H1 (cell line): ENCODE measurements around the gene KDSR. TPM values are rescaled to one million over a fixed set of nuclear protein-coding genes. Genes with fewer than 3 reads are reported as not detected.

Experiments used
- CTCF ChIA-PET: fragments of 300-600 bp; sonication (Branson Sonifier 250); formaldehyde crosslinking; loops from one replicate; lab custom pipeline; 2021; ENCODE audit not compliant: partially characterized antibody; lab: Charles Lee
- POLR2A ChIA-PET: fragments of 300-600 bp; sonication (Branson Sonifier 250); formaldehyde crosslinking; loops from one replicate; lab custom pipeline; 2021; ENCODE audit warnings: inconsistent platforms; ENCODE audit not compliant: partially characterized antibody; lab: Charles Lee
- DNase-seq, 2 experiments: peaks; one replicate each; pipeline versions ENCODE4 v3.0.0 to v3.0.0-alpha.2; 2010 to 2022; ENCODE audit warnings: low spot score in 2 of 2, low read depth in 1 of 2, mixed read lengths in 1 of 2
- FAIRE-seq: peaks from 2 replicates; lab custom pipeline; 2011; peaks lifted over from hg19 to GRCh38; lab: Jason Lieb, UNC
- H2AFZ ChIP-seq: 2 replicates; pipeline ENCODE4 v1.8.1; 2012; ENCODE audit warnings: low read length, inconsistent platforms
- H2AK5ac ChIP-seq: 2 replicates; pipeline ENCODE4 v1.6.1; 2013; ENCODE audit warnings: low read depth, low read length
- H2BK120ac ChIP-seq: replicated peaks from 2 replicates; pipeline ENCODE3; 2013; ENCODE audit warnings: low read depth, low read length, inconsistent platforms
- H2BK12ac ChIP-seq: 2 replicates; pipeline ENCODE4 v1.6.1; 2013; ENCODE audit warnings: low read depth, low read length
- H2BK15ac ChIP-seq: 2 replicates; pipeline ENCODE4 v1.6.1; 2013; ENCODE audit warnings: low read length
- H2BK20ac ChIP-seq: 2 replicates; pipeline ENCODE4 v1.6.1; 2013; ENCODE audit warnings: low read length
- H2BK5ac ChIP-seq: 2 replicates; pipeline ENCODE4 v1.6.1; 2013; ENCODE audit warnings: low read depth, low read length
- H3K14ac ChIP-seq: 2 replicates; pipeline ENCODE4 v1.6.1; 2013; ENCODE audit warnings: inconsistent platforms; ENCODE audit not compliant: insufficient read length
- H3K18ac ChIP-seq: 2 replicates; pipeline ENCODE4 v1.6.1; 2013; ENCODE audit warnings: low read length; ENCODE audit errors: extremely low read depth
- H3K23ac ChIP-seq: 2 replicates; pipeline ENCODE4 v1.6.1; 2013; ENCODE audit warnings: inconsistent platforms; ENCODE audit not compliant: insufficient read length
- H3K23me2 ChIP-seq: 2 replicates; pipeline ENCODE4 v1.6.1; 2013; ENCODE audit warnings: low read depth, low read length
- H3K27ac ChIP-seq: 2 replicates; pipeline ENCODE4 v1.6.1; 2011; ENCODE audit warnings: low read depth, low read length, inconsistent platforms
- H3K27me3 ChIP-seq, 4 experiments: replicated peaks in 1 of 4; 1 replicate in 1 of 4; 2 replicates in 3 of 4; pipeline versions ENCODE4 v1.6.1 to v1.8.1; 2011 to 2013; ENCODE audit warnings: low read length in 3 of 4, mild to moderate bottlenecking in 3 of 4, inconsistent platforms in 2 of 4, mixed read lengths in 2 of 4, moderate library complexity in 1 of 4; ENCODE audit not compliant: control insufficient read depth in 3 of 4, insufficient read depth in 3 of 4; ENCODE audit errors: extremely low read depth in 1 of 4
- H3K36me3 ChIP-seq, 4 experiments: 2 replicates each; pipeline versions ENCODE4 v1.6.1 to v1.8.1; 2011 to 2013; ENCODE audit warnings: mild to moderate bottlenecking in 4 of 4, low read length in 3 of 4, moderate library complexity in 2 of 4, control low read depth in 1 of 4, inconsistent platforms in 1 of 4; ENCODE audit not compliant: insufficient read depth in 4 of 4, control insufficient read depth in 2 of 4
- H3K4ac ChIP-seq: replicated peaks from 2 replicates; pipeline ENCODE3; 2013; ENCODE audit warnings: low read length, low read depth, mixed read lengths, inconsistent platforms; ENCODE audit not compliant: insufficient read length
- H3K4me1 ChIP-seq, 4 experiments: replicated peaks in 1 of 4; 1 replicate in 1 of 4; 2 replicates in 3 of 4; pipeline versions ENCODE4 v1.6.1 to v1.8.1; 2011 to 2013; ENCODE audit warnings: low read length in 3 of 4, inconsistent platforms in 2 of 4, mixed read lengths in 1 of 4; ENCODE audit not compliant: insufficient read depth in 4 of 4, control insufficient read depth in 3 of 4
- H3K4me2 ChIP-seq, 2 experiments: 2 replicates each; pipeline versions ENCODE4 v1.6.1 to v1.8.1; 2011 to 2013; ENCODE audit warnings: low read depth in 2 of 2, low read length in 2 of 2, control low read depth in 1 of 2, inconsistent platforms in 1 of 2, mild to moderate bottlenecking in 1 of 2; ENCODE audit not compliant: insufficient read depth in 1 of 2
- H3K4me3 ChIP-seq, 4 experiments: fragments of 200-600, 300-600 bp in 1 of 4; sonication (generic), shearing (Covaris generic), sonication (Bioruptor Twin) in 1 of 4; 2 replicates each; pipeline versions ENCODE4 v1.5.1 to v1.8.1; 2011 to 2016; ENCODE audit warnings: low read length in 4 of 4, low read depth in 3 of 4, control low read depth in 2 of 4, inconsistent platforms in 2 of 4, mild to moderate bottlenecking in 2 of 4, mixed read lengths in 1 of 4, moderate library complexity in 1 of 4; ENCODE audit not compliant: insufficient read depth in 2 of 4; ENCODE audit errors: extremely low read depth in 1 of 4
- H3K56ac ChIP-seq: replicated peaks from 2 replicates; pipeline ENCODE3; 2013; ENCODE audit warnings: low read depth, mild to moderate bottlenecking, mixed read lengths, low read length, inconsistent platforms; ENCODE audit not compliant: insufficient read length
- H3K79me1 ChIP-seq: 2 replicates; pipeline ENCODE4 v1.6.1; 2013; ENCODE audit warnings: low read depth, low read length, control low read depth
- H3K79me2 ChIP-seq, 2 experiments: 2 replicates each; pipeline versions ENCODE4 v1.6.1 to v1.8.1; 2012 to 2013; ENCODE audit warnings: low read length in 2 of 2, mild to moderate bottlenecking in 2 of 2, inconsistent platforms in 1 of 2; ENCODE audit not compliant: insufficient read depth in 2 of 2, control insufficient read depth in 1 of 2
- H3K9ac ChIP-seq, 4 experiments: replicated peaks in 1 of 4; 1 replicate in 1 of 4; 2 replicates in 3 of 4; pipeline versions ENCODE4 v1.6.1 to v1.8.1; 2011 to 2013; ENCODE audit warnings: low read depth in 3 of 4, low read length in 3 of 4, control low read depth in 2 of 4, mild to moderate bottlenecking in 2 of 4, moderate library complexity in 2 of 4, inconsistent platforms in 1 of 4; ENCODE audit errors: extremely low read depth in 1 of 4
- H3K9me3 ChIP-seq, 2 experiments: 2 replicates each; pipeline versions ENCODE4 v1.6.1 to v1.8.1; 2012 to 2013; ENCODE audit warnings: mild to moderate bottlenecking in 2 of 2, moderate library complexity in 2 of 2, control low read depth in 1 of 2, inconsistent platforms in 1 of 2, low read depth in 1 of 2, low read length in 1 of 2, mixed read lengths in 1 of 2; ENCODE audit not compliant: insufficient read depth in 2 of 2
- H4K20me1 ChIP-seq, 2 experiments: replicated peaks in 1 of 2; 2 replicates each; pipeline versions ENCODE3 to v1.8.1; 2011 to 2013; ENCODE audit warnings: inconsistent platforms in 2 of 2, low read length in 2 of 2, mild to moderate bottlenecking in 1 of 2; ENCODE audit not compliant: insufficient read depth in 2 of 2, control insufficient read depth in 1 of 2
- H4K5ac ChIP-seq: 2 replicates; pipeline ENCODE4 v1.6.1; 2013; ENCODE audit warnings: low read length, low read depth, mixed read lengths, inconsistent platforms; ENCODE audit not compliant: insufficient read length
- H4K8ac ChIP-seq: 2 replicates; pipeline ENCODE4 v1.8.0; 2013; ENCODE audit warnings: mild to moderate bottlenecking, moderate library complexity, low read length, inconsistent platforms; ENCODE audit not compliant: insufficient read depth; ENCODE audit errors: extremely low read depth
- H4K91ac ChIP-seq: replicated peaks from 2 replicates; pipeline ENCODE3; 2013; ENCODE audit warnings: low read length, mixed read lengths, inconsistent platforms; ENCODE audit not compliant: insufficient read length
- HDAC2 ChIP-seq, 2 experiments: fragments of 300-600 bp in 1 of 2; sonication (generic) in 1 of 2; IDR thresholded peaks; 2 replicates each; pipeline ENCODE4 v1.6.1; 2011 to 2012; ENCODE audit warnings: low read depth in 2 of 2, low read length in 2 of 2, mild to moderate bottlenecking in 2 of 2, moderate library complexity in 2 of 2, borderline replicate concordance in 1 of 2, inconsistent platforms in 1 of 2
- JUN ChIP-seq: IDR thresholded peaks from 2 replicates; pipeline ENCODE4 v1.6.1; 2011; ENCODE audit warnings: low read depth, mild to moderate bottlenecking, improper control_type of control experiment, low read length
- POU5F1 ChIP-seq: IDR thresholded peaks from 2 replicates; pipeline ENCODE4 v1.6.1; 2011; ENCODE audit warnings: low read depth, mild to moderate bottlenecking, low read length, moderate library complexity
- SAP30 ChIP-seq: fragments of 300-600 bp; sonication (generic); IDR thresholded peaks from 2 replicates; pipeline ENCODE4 v1.7.1; 2012; ENCODE audit warnings: low read length, moderate library complexity, mild to moderate bottlenecking, inconsistent platforms; ENCODE audit not compliant: insufficient read depth, insufficient replicate concordance
- SRF ChIP-seq: IDR thresholded peaks from 2 replicates; pipeline ENCODE4 v1.6.1; 2011; ENCODE audit warnings: mild to moderate bottlenecking, low read depth, low read length, moderate library complexity
- WGBS, 2 experiments: shearing (Covaris generic) in 1 of 2; methylation state at CpG; one replicate each; pipeline versions ENCODE4 v1.1.6 to v1.1.7; 2013 to 2015; ENCODE audit warnings: low lambda C conversion rate in 2 of 2, mixed read lengths in 2 of 2, inconsistent platforms in 1 of 2, low coverage in 1 of 2, missing lambda C conversion rate in 1 of 2; ENCODE audit not compliant: insufficient replicate concordance in 2 of 2, insufficient coverage in 1 of 2, insufficient read length in 1 of 2; ENCODE audit errors: extremely low coverage in 1 of 2, missing lambda C conversion rate in 1 of 2; 5-methylcytosine and 5-hydroxymethylcytosine counted together
- polyA plus RNA-seq, 7 experiments: library from polyadenylated mRNA; depleted of rRNA in 3 of 7; stranded (reverse) in 5 of 7; unstranded in 2 of 7; fragments of >200 nt in 5 of 7; fragments of 200-250 nt in 2 of 7; gene quantifications; 1 replicate in 5 of 7; 2 replicates in 1 of 7; 4 replicates in 1 of 7; pipeline versions ENCODE4 v1.2.1 to v1.2.3, GENCODE V29; 2011 to 2013; ENCODE audit warnings: missing spikeins in 2 of 7, mixed read lengths in 2 of 7
- total RNA-seq: library from RNA; stranded (reverse); fragmentation: NEBNext Ultra II Directional; extraction: Animal tissue kit (Norgen Biotek cat#: 25700); gene quantifications from 2 replicates; pipeline ENCODE4 v1.2.1, GENCODE V29; 2021

KDSR gene
- total and polyA plus RNA-seq, 2 of the 8 experiments (the other 6 are each of a cell fraction or from before 2014, with no cell fraction given): 12.4 to 50.5 TPM

DNA sequence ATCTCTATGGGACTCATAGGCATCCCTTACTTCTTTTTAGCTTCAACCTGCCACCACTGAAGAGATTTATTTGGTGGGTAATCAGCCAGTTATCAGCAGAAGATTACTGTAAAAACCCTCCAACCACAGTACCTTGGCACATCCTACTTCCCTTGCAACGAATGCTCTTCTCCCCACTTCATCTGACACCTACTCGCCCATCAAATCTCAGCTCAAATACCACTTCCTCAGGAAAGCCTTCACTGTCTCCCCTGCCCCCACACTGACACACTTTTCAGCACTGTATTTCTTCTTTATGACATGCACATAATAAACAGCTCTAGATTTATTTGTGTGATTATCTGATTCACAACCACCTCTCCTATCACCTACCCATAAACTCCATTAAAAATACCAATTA is 3.1 kb downstream of the KDSR start:
- peaks cover 0 to 28% of the 10 kb centered on the region in 2 experiments; a peak in 3 of 4 replicates for H3K79me2 ChIP-seq
- FAIRE-seq: no peak

More for the DNA sequence above, 3.1 kb downstream of the KDSR start:
- H2AK5ac ChIP-seq: no peak overlapping the region
- H2BK12ac ChIP-seq: no peak overlapping the region
- no peak overlapping the region for H4K8ac ChIP-seq
- peaks cover 4% of the 10 kb centered on the region for H3K23me2 ChIP-seq
- no peak overlapping the region for H2BK15ac ChIP-seq
- no peak overlapping the region for H3K9ac ChIP-seq
- H4K5ac ChIP-seq: no peak overlapping the region
- no peak overlapping the region for H3K4me2 ChIP-seq
- H2BK5ac ChIP-seq: no peak overlapping the region
- no peak overlapping the region for H3K23ac ChIP-seq
- no peak for TF ChIP-seq HDAC2 (IDR thresholded peaks at IDR 0.05; ENCODE audit: borderline replicate concordance in 1 of 2, low read depth in 2 of 2, low read length in 2 of 2)
- no peak for TF ChIP-seq SRF
- no peak for TF ChIP-seq SAP30
- TF ChIP-seq JUN: no peak
- no peak for TF ChIP-seq POU5F1
- ChIA-PET POLR2A (interaction anchor here (3.4 kb wide), 1 partner anchor 59 kb away, joined by 21 read pairs; the partner anchor contains the start of gene VPS4B), CTCF (interaction anchor here (0.6 to 1.7 kb wide), 4 partner anchors 41 to 91 kb away, joined by 3 to 5 read pairs (median 4); no protein-coding TSS in a partner anchor)
- H2BK120ac ChIP-seq: no peak overlapping the region
- peaks cover 0 to 2% (median 0%) of the 10 kb centered on the region in 4 experiments; a peak in 2 of 7 replicates for H3K4me1 ChIP-seq
- H3K79me1 ChIP-seq: no peaks in the 10 kb centered on the region
- no peak overlapping the region for H3K4ac ChIP-seq
- H3K18ac ChIP-seq: no peak overlapping the region
- H4K91ac ChIP-seq: no peak overlapping the region
- no peak overlapping the region for H2AFZ ChIP-seq
- H2BK20ac ChIP-seq: no peak overlapping the region
- peaks cover 0 to under 1% of the 10 kb centered on the region in 2 experiments; a peak in 1 of 4 replicates for H3K9me3 ChIP-seq
- peaks cover 0 to 5% of the 10 kb centered on the region in 2 experiments for H4K20me1 ChIP-seq
- no peak overlapping the region for H3K14ac ChIP-seq
- no peak overlapping the region for H3K4me3 ChIP-seq
- DNase-seq: no peak
- H3K56ac ChIP-seq: no peak overlapping the region
- H3K36me3 ChIP-seq: peaks cover 2 to 34% (median 15%) of the 10 kb centered on the region in 4 experiments; a peak in 5 of 8 replicates
- no peak overlapping the region for H3K27ac ChIP-seq
- no peaks in the 10 kb centered on the region for H3K27me3 ChIP-seq
- WGBS, 2 experiments: 80% methylated on average over 2 of the region's 2 CpGs; no CpG with 5 or more reads in 1 of the 2 experiments
